GM10266 (cell line): ENCODE results near the gene ELK4.

ENCODE experiments used
- DNase-seq: peaks from one replicate; pipeline ENCODE4 v3.0.0; 2012; ENCODE audit errors: extremely low spot score
- TF ChIP-seq, protein P1 (sequence below): IDR thresholded peaks from 2 replicates; pipeline ENCODE4 v1.5.1; 2012; ENCODE audit warnings: mild to moderate bottlenecking, low read depth; ENCODE audit not compliant: control insufficient read depth, insufficient read depth; ENCODE audit errors: missing control alignments

The ELK4 gene

DNA sequence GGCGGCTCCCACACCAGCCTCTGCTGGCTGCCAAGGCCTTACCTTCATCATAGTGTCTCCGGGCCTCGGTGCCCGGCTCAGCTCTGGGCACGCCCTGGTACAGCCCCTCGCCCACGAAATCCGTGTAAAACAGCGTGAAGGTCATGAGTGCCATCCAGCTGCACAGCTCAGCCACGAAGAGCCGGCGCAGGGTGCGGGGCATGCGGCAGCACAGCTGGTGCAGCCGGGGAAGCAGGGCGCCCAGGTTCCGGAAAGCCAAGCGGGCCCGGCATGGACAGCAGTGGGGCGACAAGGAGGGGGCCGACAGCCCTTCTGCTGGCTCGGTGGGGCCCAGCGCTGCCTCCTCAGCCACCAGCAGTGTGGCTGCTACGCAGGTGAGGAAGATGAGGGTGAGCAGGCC lies 31.0 kb upstream of the ELK4 start:
- DNase-seq: no peak
- TF ChIP-seq, protein P1, sequence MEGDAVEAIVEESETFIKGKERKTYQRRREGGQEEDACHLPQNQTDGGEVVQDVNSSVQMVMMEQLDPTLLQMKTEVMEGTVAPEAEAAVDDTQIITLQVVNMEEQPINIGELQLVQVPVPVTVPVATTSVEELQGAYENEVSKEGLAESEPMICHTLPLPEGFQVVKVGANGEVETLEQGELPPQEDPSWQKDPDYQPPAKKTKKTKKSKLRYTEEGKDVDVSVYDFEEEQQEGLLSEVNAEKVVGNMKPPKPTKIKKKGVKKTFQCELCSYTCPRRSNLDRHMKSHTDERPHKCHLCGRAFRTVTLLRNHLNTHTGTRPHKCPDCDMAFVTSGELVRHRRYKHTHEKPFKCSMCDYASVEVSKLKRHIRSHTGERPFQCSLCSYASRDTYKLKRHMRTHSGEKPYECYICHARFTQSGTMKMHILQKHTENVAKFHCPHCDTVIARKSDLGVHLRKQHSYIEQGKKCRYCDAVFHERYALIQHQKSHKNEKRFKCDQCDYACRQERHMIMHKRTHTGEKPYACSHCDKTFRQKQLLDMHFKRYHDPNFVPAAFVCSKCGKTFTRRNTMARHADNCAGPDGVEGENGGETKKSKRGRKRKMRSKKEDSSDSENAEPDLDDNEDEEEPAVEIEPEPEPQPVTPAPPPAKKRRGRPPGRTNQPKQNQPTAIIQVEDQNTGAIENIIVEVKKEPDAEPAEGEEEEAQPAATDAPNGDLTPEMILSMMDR: no peak

DNA sequence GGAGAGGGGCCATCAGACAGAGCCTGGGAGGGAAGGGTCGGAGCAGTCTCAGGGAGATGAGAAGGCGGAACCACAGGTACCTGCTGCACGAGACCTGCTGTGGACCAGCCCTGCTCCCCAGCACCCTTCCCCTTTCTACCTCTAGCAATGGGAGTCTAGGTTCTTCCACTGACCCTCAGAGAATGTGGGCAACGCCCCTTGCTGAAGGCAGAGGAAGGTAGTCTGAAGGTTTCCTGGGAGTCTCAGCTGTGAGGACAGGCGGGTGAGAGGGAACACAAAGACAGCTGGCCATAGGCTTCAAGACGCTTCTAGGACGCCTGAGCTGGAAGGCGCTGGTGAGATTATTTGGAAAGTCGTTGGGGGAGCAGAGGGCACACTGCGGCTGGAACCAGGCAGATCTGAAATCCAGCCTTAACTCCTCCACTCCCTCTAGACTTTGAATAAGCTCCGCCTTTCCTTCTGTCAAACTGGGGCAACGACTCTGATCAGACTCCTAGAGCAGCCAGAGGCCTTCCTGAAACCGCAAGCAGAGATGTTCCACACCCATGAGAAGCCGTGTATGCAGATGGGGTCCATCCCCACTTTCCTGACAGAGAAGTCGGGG lies 30.4 kb upstream of the ELK4 start:
- TF ChIP-seq, protein P1: no peak
- DNase-seq: no peak

DNA sequence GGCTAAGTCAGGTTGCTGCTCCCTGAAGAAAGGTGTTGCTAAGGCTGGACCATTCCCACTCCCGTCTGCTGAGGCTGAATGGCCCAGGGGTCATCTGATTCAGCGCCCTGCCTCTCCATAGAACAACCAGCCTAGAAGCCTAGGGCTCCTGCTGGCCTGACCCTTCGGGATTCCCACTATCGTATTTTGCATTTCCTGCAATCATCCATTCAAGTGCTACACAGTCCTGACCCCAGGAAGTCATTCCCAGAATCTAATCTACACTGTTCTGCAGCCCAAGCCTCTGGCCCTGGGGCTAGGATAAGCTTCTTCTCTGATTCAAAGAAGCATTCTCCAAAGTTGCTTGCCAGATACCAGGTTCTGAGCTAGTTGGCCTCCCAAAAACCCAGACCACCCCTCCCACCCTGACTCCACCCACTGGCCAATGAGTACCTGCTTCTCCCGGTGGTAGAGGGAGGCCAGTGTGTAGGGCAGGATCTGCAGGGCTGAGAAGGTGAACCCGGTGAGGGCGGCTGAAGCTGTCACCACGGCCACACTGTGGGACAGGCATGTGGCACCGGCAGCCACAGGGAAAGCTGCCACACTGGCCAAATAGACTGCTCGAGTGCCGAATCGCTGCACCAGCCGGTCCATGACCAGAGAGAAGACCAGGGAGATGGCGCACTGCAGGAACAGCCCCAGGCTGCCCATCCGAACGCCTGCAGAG lies 29.8 kb upstream of the ELK4 start:
- TF ChIP-seq, protein P1: no peak
- DNase-seq: peak; percentile 14

DNA sequence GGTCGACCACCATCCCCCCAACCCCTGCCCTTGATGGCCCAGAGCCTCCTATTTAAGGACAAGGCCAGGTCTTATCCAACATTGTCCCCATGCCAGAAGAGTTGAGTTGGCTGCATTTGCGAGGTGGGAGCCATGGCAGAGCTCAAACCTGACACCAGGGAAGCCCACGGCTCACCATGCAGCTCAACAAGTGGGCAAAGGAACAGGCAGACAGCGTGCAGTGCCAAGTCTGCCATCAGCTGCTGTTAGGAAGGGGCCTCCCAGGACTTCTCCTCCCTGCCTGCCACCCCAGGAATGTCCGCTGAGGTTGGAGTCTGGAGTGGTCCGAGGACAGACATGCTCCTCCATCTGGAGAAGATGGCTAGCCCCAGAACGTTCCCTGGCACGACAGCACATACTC lies 28.6 kb upstream of the ELK4 start:
- TF ChIP-seq, protein P1: no peak
- DNase-seq: peak; percentile 21

DNA sequence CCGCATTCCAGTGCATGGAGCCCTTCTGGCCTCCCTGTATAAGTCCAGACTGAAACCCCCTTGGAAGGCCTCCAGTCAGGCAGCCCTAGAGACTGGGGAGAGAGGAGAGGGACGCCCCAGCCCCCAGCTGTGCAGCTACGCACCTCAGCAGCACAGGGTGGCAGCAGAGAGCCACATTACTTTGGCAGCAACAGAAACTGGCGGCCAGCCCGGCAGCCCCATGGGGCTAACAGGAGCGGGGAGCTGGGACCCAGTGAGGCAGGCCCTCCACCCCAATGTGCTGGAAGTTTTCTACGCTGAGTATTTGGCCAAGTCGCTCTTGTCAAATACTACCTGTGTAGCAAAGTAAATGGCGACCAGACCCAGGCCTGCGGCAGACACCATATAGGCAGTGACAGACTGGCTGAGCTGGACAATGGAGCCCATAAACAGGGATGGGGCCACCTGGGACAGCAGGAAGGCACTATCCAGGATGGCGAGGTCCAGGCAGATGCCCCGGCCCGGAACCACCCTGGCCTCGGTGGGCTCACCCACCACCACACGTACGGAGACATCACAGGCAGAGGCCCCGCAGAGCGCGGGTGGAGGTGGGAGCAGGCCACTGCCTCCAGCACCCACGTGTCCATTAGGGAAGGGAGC lies 27.3 kb upstream of the ELK4 start:
- TF ChIP-seq, protein P1: peak; percentile 99
- DNase-seq: peak; percentile 90

DNA sequence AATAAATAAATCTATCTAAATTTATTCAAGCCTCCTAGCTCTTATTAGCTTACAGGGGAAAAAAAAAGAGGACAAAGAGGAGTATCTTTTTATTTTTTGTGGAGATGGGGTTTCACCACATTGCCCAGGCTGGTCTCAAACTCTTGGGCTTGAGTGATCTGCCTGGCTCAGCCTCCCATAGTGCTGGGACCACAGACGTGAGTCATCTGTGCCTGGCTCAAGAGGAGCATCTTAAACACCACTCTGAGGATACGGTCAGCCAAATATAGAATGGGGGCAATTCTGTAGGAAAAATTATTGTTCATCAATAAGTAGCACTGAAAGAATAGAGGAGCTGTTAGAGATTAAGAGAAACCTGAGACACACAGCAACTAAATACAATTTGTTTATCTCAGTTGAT lies 24.4 kb upstream of the ELK4 start:
- DNase-seq: no peak
- TF ChIP-seq, protein P1: no peak

DNA sequence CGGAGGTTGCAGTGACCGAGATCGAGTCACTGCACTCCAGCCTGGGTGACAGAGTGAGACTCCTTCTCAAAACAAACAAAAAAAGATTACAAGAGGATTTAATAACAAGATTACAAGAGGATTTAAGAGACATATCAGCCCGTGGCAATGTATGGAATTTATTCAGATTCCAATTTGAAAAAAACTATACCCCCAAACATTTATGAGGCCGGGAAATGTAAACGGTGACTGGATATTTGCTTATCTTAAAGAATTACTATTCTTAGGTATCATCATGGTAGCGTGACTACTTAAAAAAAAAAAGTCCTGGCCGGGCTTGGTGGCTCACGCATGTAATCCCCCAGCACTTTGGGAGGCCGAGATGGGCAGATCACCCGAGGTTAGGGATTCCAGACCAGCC lies 21.2 kb upstream of the ELK4 start:
- DNase-seq: no peak
- TF ChIP-seq, protein P1: no peak
